ENCODE results near the gene CPSF2. TPM values are rescaled to one million over a fixed set of nuclear protein-coding genes. Genes with fewer than 3 reads are reported as not detected.

CPSF2 gene
- total RNA-seq, 1 donor from 2014 or later: 65.4 TPM

GRCh38 chr14:92143309-92143708 is 21.5 kb downstream of the CPSF2 start:
- no peak overlapping the region for H3K4me3 ChIP-seq
- no peak for TF ChIP-seq CTCF (IDR thresholded peaks at IDR 0.05)
- no peak overlapping the region for H3K27ac ChIP-seq
- no peak for ATAC-seq
- H3K36me3 ChIP-seq: peaks cover 100% of the 10 kb centered on the region
- H3K27me3 ChIP-seq (ENCODE audit: low read depth): no peaks in the 10 kb centered on the region
- no peak for DNase-seq
- no peaks in the 10 kb centered on the region for H3K9me3 ChIP-seq
- intact Hi-C loops (cut with DNase I): no loop called here
- H3K4me1 ChIP-seq: no peaks in the 10 kb centered on the region

GRCh38 chr14:92143962-92144361 is 22.2 kb downstream of the CPSF2 start:
- intact Hi-C loops (cut with DNase I): no loop called here
- TF ChIP-seq CTCF (IDR thresholded peaks at IDR 0.05): no peak
- Histone ChIP-seq H3K4me3 (no peak overlapping the region), H3K4me1 (no peaks in the 10 kb centered on the region), H3K36me3 (peaks cover 99% of the 10 kb centered on the region), H3K9me3 (no peaks in the 10 kb centered on the region), H3K27ac (no peak overlapping the region), H3K27me3 (ENCODE audit: low read depth) (no peaks in the 10 kb centered on the region)
- DNase-seq: no peak
- ATAC-seq: no peak

- TF ChIP-seq CTCF (IDR thresholded peaks at IDR 0.05): no peak
- no peaks in the 10 kb centered on the region for H3K9me3 ChIP-seq
- no peak overlapping the region for H3K4me3 ChIP-seq
- no peaks in the 10 kb centered on the region for H3K27me3 ChIP-seq (ENCODE audit: low read depth)
- ATAC-seq (no peak), DNase-seq (no peak)
- intact Hi-C loops (cut with DNase I): no loop called here
- no peaks in the 10 kb centered on the region for H3K4me1 ChIP-seq
- no peak overlapping the region for H3K27ac ChIP-seq
- H3K36me3 ChIP-seq: peaks cover 99% of the 10 kb centered on the region
These were observed 22.9 kb downstream of the CPSF2 start for GRCh38 chr14:92144708-92145107.

- H3K27ac ChIP-seq: no peak overlapping the region
- H3K36me3 ChIP-seq: peaks cover 81% of the 10 kb centered on the region
- intact Hi-C loops (cut with DNase I): no loop called here
- DNase-seq (no peak), ATAC-seq (peak; percentile 78 to 86)
- no peak overlapping the region for H3K4me3 ChIP-seq
- TF ChIP-seq CTCF (IDR thresholded peaks at IDR 0.05): no peak
- H3K27me3 ChIP-seq (ENCODE audit: low read depth): no peaks in the 10 kb centered on the region
- H3K4me1 ChIP-seq: no peaks in the 10 kb centered on the region
- no peaks in the 10 kb centered on the region for H3K9me3 ChIP-seq
These were observed 31.8 kb downstream of the CPSF2 start for GRCh38 chr14:92153581-92153980.

GRCh38 chr14:92154283-92154942 is 32.6 kb downstream of the CPSF2 start:
- DNase-seq (no peak), ATAC-seq (no peak)
- peaks cover 82% of the 10 kb centered on the region for H3K36me3 ChIP-seq
- H3K4me3 ChIP-seq: no peak overlapping the region
- no peak for TF ChIP-seq CTCF (IDR thresholded peaks at IDR 0.05)
- H3K27me3 ChIP-seq (ENCODE audit: low read depth): no peaks in the 10 kb centered on the region
- intact Hi-C loops (cut with DNase I): no loop called here
- H3K4me1 ChIP-seq: no peaks in the 10 kb centered on the region
- H3K27ac ChIP-seq: no peak overlapping the region
- no peaks in the 10 kb centered on the region for H3K9me3 ChIP-seq

Measured in lower lobe of right lung (tissue), 2 donors.